ENCODE data around the gene FAT1.

The FAT1 gene

DNA sequence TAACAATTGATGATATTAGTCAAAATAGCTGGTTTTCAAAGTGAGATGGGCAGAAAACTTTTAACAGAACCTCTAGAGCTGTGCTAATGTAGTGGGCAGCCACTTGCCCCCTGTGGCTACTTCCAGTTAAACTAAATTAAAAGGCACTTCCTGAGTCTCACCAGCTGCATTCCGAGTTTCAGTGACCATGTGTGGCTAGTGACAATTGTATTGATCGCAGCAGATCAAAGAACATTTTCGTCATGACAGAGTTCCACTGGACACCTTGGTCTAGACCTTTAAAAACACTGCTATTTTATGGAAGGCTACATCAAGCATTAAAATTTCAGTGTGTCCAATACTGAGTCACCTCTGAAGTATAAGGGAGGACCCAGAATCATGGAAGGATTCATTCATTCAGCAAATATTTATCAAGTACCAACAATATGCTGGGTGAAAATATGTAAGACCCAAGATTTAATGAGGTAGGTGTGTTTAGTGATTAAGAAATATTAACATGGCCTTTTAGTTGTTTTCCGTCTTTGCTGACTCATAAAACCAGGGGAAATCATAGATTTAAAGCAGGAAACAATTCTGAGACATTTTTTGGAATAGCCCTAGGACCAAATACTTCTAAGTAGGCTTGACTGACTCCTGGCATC is 5.1 kb upstream of the FAT1 start:
- DNase-seq (ENCODE audit: low read depth in 2 of 2): peak in 1 of 2 donors; percentile 34
- TF ChIP-seq, protein P1, sequence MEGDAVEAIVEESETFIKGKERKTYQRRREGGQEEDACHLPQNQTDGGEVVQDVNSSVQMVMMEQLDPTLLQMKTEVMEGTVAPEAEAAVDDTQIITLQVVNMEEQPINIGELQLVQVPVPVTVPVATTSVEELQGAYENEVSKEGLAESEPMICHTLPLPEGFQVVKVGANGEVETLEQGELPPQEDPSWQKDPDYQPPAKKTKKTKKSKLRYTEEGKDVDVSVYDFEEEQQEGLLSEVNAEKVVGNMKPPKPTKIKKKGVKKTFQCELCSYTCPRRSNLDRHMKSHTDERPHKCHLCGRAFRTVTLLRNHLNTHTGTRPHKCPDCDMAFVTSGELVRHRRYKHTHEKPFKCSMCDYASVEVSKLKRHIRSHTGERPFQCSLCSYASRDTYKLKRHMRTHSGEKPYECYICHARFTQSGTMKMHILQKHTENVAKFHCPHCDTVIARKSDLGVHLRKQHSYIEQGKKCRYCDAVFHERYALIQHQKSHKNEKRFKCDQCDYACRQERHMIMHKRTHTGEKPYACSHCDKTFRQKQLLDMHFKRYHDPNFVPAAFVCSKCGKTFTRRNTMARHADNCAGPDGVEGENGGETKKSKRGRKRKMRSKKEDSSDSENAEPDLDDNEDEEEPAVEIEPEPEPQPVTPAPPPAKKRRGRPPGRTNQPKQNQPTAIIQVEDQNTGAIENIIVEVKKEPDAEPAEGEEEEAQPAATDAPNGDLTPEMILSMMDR (IDR thresholded peaks at IDR 0.05; ENCODE audit: low read depth, low read length): no peak
- no peak overlapping the region for H3K4me3 ChIP-seq (replicated peaks in 1 of 2; ENCODE audit: low read depth in 2 of 2, low read length in 2 of 2)

DNA sequence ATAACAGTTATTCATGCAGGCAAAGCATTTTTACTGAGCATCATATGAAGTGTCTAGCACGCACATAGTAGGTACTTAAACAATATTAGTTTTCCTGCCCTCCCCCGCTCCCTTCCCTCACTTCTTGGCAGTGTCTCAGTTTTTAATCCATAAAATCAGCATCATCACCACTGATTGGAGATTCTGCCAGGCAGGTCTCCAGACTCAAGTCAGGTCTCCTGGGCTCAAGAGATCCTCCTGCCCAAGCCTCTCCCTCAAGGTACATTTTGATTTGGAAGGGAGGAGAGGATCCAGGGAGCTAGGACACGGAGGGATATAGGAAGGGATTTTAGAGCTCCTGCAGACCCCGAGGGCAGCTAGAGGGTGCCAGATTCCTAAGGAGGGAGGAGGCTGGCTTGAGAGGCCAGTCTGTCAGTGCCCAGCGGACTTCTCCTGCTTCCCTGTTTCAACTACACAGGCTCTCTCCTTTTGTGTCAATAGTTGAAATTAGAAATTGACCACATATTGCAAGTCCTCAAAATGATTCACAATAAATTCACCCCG is 4.4 kb upstream of the FAT1 start:
- H3K4me3 ChIP-seq (replicated peaks in 1 of 2; ENCODE audit: low read depth in 2 of 2, low read length in 2 of 2): no peak overlapping the region
- DNase-seq (ENCODE audit: low read depth in 2 of 2): peak; percentile 19 to 36
- TF ChIP-seq, protein P1 (IDR thresholded peaks at IDR 0.05; ENCODE audit: low read depth, low read length): peak; percentile 7

DNA sequence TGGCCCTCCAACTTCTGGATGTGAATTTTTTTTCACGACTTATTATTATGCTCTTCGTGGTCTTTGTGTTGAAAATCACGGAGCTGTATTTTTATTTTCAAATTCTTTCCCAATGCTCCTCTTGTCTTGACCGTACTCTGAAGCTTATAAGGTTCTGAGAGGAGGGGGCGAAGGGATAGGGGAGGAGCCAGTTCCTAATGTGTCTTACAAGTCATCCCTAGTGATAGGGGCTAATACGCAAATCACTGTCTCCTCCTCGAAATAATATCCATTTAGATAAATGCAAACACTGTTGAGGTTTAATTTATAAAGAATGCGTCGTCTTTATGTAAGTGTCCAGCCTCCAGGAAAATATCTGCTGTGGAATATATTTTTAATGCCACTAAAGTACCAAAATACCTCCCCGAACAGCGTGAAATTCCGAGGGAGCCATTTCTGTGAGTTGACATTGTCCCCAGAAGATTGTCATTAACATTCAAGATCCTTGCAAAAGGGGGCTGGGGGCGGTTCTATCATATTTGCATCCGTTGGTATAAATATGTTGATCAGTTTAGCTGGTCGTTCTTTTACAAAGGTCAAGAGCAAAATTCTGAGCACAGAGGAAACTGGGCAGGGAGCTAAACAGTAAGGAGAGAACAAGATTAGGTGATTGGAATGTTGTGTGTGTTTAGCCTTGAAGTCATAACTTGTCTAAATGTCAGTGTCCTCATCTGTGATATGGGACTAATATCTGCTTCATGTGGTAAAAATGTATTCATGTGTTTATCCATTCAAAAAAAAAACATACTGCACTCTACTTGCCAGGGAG is 3.7 kb upstream of the FAT1 start:
- peak overlapping the region; percentile 73 to 82 for H3K4me3 ChIP-seq (replicated peaks in 1 of 2; ENCODE audit: low read depth in 2 of 2, low read length in 2 of 2)
- DNase-seq (ENCODE audit: low read depth in 2 of 2): no peak
- TF ChIP-seq, protein P1 (IDR thresholded peaks at IDR 0.05; ENCODE audit: low read depth, low read length): no peak

DNA sequence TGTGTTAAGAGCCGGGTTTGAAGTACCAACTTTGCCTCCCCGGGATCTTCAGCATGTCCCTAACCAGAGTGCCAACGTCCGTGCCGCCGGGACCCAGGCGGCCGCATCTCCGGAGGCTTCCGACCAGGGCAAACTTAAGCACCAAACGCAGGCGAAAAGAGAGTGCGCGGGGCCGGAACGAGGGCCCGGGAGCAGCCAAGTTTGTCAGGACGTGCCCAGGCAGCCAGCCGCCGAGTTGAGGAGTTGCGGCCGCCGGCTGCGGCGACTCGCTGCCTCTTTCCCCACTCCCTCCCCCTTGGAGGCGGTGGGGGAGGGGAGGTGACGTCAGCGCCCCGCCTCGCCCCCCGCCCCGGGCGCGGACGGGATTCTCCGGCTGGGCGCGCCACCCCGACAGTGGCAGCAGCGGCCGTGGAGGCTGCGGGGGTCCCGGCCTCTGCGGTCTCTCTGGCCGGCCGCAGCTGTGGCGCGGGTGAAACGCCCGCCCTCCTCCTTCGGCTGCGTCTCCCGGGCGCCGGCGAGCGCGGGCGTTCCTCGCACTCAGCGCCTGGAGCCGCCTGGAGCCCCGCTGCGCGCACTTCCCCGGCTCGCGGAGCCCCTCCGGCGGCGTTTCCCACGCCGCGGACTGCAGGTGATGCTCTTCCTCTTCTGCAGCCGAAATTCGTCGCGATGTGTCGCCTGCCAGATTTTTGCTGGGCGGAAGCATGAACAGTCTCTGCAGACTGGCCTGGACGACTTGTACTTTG is 2.9 kb upstream of the FAT1 start:
- TF ChIP-seq, protein P1 (IDR thresholded peaks at IDR 0.05; ENCODE audit: low read depth, low read length): no peak
- peak; percentile 76 to 81 for DNase-seq (ENCODE audit: low read depth in 2 of 2)
- peak overlapping the region; percentile 73 to 82 for H3K4me3 ChIP-seq (replicated peaks in 1 of 2; ENCODE audit: low read depth in 2 of 2, low read length in 2 of 2)

DNA sequence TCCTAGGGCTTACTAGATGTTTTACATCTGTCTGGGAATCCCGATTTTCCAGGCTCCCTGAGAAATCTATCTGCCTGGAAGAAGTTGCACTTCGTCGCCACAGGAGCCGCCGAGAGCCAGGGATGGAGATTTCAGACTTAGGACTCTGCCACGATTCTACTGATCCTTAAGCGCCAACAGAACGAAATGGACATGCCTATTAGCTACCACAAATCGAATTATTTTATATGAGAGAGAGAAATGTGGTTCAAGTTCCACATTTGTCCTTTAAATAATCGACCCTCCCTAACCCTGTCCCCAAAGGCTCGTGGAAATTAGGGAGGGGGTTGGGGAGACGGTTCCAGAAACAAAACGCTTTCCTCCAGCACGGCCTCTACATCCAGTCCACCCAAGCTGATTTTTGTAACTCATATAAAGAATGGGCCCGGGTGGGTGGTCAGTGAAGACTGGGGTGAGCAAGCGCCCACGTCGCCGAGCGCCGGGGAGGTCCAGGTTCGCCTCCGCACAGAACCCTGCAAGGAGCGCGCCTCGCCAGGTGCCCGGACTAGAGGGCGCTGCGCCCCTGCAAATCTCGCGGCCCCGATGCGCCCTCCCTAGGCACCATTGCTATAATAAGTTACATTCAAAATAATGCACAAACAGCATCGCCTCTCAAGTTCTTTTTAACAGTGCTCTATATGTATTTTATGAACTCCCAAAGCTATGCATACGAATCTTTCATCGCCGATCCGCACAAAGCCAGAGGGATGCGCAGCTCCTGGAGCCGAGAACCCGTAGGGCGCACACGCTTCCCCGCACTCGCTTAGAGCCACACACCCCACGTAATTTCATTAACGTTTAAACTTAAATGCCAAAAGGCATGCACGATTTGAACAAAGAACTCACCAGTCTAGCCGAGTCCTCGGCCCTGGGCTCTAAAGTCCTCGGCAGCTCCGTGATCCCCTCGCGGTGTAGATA is 2.1 kb upstream of the FAT1 start:
- peak; percentile 88 to 90 for DNase-seq (ENCODE audit: low read depth in 2 of 2)
- H3K4me3 ChIP-seq (replicated peaks in 1 of 2; ENCODE audit: low read depth in 2 of 2, low read length in 2 of 2): peak overlapping the region; percentile 73 to 82

More for the DNA sequence above, 2.1 kb upstream of the FAT1 start:
- TF ChIP-seq, protein P1 (IDR thresholded peaks at IDR 0.05; ENCODE audit: low read depth, low read length): peak; percentile 66
